HFFc6 (cell line): ENCODE data around the gene LSM6. TPM values are rescaled to one million over a fixed set of nuclear protein-coding genes. Genes with fewer than 3 reads are reported as not detected.

Source experiments
- DNase-seq: peaks from one replicate; pipeline ENCODE4 v3.0.0-alpha.2; 2018
- H3K27ac Mint-ChIP-seq: 2 replicates; pipeline ENCODE4 v1.8.0; 2020; ENCODE audit warnings: mild to moderate bottlenecking, mixed read lengths
- H3K27me3 Mint-ChIP-seq: 2 replicates; pipeline ENCODE4 v1.8.0; 2021; ENCODE audit warnings: mild to moderate bottlenecking, moderate library complexity, mixed read lengths; ENCODE audit not compliant: insufficient read depth
- H3K36me3 Mint-ChIP-seq: 2 replicates; pipeline ENCODE4 v1.8.0; 2021; ENCODE audit warnings: low read depth, mixed read lengths
- H3K4me1 Mint-ChIP-seq: 2 replicates; pipeline ENCODE4 v1.8.0; 2020; ENCODE audit warnings: low read depth, mixed read lengths
- H3K4me3 Mint-ChIP-seq: 2 replicates; pipeline ENCODE4 v1.8.0; 2020; ENCODE audit warnings: mild to moderate bottlenecking, moderate library complexity, mixed read lengths
- H3K9me3 Mint-ChIP-seq: 2 replicates; pipeline ENCODE4 v1.8.0; 2020; ENCODE audit warnings: mild to moderate bottlenecking, mixed read lengths
- CTCF ChIP-seq: fragments of 200-600 bp; sonication (generic); IDR thresholded peaks from 2 replicates; pipeline ENCODE4 v1.5.0; 2021; ENCODE audit warnings: antibody characterized with exemption, mild to moderate bottlenecking
- total RNA-seq, 6 experiments: library from RNA; stranded (reverse); fragmentation: NEBNext Ultra II Directional; extraction: Animal tissue kit (Norgen Biotek cat#: 25700); gene quantifications; 2 replicates in 1 of 6; 3 replicates in 5 of 6; pipeline ENCODE4 v1.2.3, GENCODE V29; 2021

The LSM6 gene
- total RNA-seq, 6 experiments from 2014 or later = 18.8 to 27.9 (median 21.7) TPM

- Mint-ChIP-seq H3K27ac (no peak overlapping the region; the same call in 1 of the 2 replicates), H3K4me1 (peaks cover 18% of the 10 kb centered on the region), H3K4me3 (no peak overlapping the region), H3K36me3 (peaks cover 14% of the 10 kb centered on the region), H3K9me3 (no peaks in the 10 kb centered on the region), H3K27me3 (peaks cover 1% of the 10 kb centered on the region; the same call in 1 of the 2 replicates)
- DNase-seq = no peak
- TF ChIP-seq CTCF = no peak
These were observed 18.1 kb downstream of the LSM6 start for GRCh38 chr4:146193628-146194027.

- no peak overlapping the region for H3K4me3 Mint-ChIP-seq
- no peak for TF ChIP-seq CTCF
- no peaks in the 10 kb centered on the region for H3K9me3 Mint-ChIP-seq
- peaks cover 1% of the 10 kb centered on the region; the same call in 1 of the 2 replicates for H3K27me3 Mint-ChIP-seq
- peaks cover 18% of the 10 kb centered on the region for H3K4me1 Mint-ChIP-seq
- peaks cover 14% of the 10 kb centered on the region for H3K36me3 Mint-ChIP-seq
- DNase-seq = no peak
- H3K27ac Mint-ChIP-seq = no peak overlapping the region
These were observed 18.7 kb downstream of the LSM6 start for GRCh38 chr4:146194212-146194611.

- DNase-seq = no peak
- Mint-ChIP-seq H3K27ac (no peak overlapping the region), H3K36me3 (0 out of 2 replicates have a peak, but pooled peaks cover 5% of the 10 kb centered on the region), H3K9me3 (no peaks in the 10 kb centered on the region), H3K4me1 (no peaks in the 10 kb centered on the region), H3K27me3 (no peaks in the 10 kb centered on the region; the same call in 1 of the 2 replicates), H3K4me3 (no peak overlapping the region)
- no peak for TF ChIP-seq CTCF
These were observed 27.1 kb downstream of the LSM6 start for GRCh38 chr4:146202665-146203064.

- no peak overlapping the region for H3K4me3 Mint-ChIP-seq
- DNase-seq = no peak
- no peaks in the 10 kb centered on the region for H3K9me3 Mint-ChIP-seq
- no peak overlapping the region for H3K27ac Mint-ChIP-seq
- no peak for TF ChIP-seq CTCF
- H3K36me3 Mint-ChIP-seq = 0 out of 2 replicates have a peak, but pooled peaks cover 5% of the 10 kb centered on the region
- H3K4me1 Mint-ChIP-seq = no peaks in the 10 kb centered on the region
- H3K27me3 Mint-ChIP-seq = peaks cover 5% of the 10 kb centered on the region
These were observed 31.9 kb downstream of the LSM6 start for GRCh38 chr4:146207410-146207809.

GRCh38 chr4:146210890-146211289 lies 35.4 kb downstream of the LSM6 start:
- Mint-ChIP-seq H3K27ac (no peak overlapping the region), H3K4me3 (no peak overlapping the region), H3K36me3 (no peaks in the 10 kb centered on the region), H3K4me1 (no peaks in the 10 kb centered on the region), H3K27me3 (peaks cover 5% of the 10 kb centered on the region), H3K9me3 (no peaks in the 10 kb centered on the region)
- TF ChIP-seq CTCF = no peak
- DNase-seq = no peak

GRCh38 chr4:146211440-146211839 lies 35.9 kb downstream of the LSM6 start:
- H3K4me3 Mint-ChIP-seq = no peak overlapping the region
- H3K4me1 Mint-ChIP-seq = no peaks in the 10 kb centered on the region
- no peaks in the 10 kb centered on the region for H3K36me3 Mint-ChIP-seq
- peaks cover 5% of the 10 kb centered on the region for H3K27me3 Mint-ChIP-seq
- DNase-seq = no peak
- no peak for TF ChIP-seq CTCF
- H3K9me3 Mint-ChIP-seq = no peaks in the 10 kb centered on the region
- H3K27ac Mint-ChIP-seq = no peak overlapping the region
